ENCODE results near the gene ABCE1.

ABCE1 gene

GRCh38 chr4:145069361-145069760, 28.8 kb upstream of the ABCE1 start:
- Histone ChIP-seq H3K27ac (replicated peaks; ENCODE audit: low read length) (no peak overlapping the region), H2AK5ac (ENCODE audit: low read depth, low read length) (no peak overlapping the region), H3K14ac (ENCODE audit: low read length) (no peak overlapping the region), H3K18ac (ENCODE audit: low read length) (no peak overlapping the region), H2BK5ac (ENCODE audit: low read length) (no peak overlapping the region), H3K4me2 (ENCODE audit: insufficient read depth, low read length, poor library complexity, severe bottlenecking) (no peak overlapping the region), H3K79me1 (ENCODE audit: low read depth, low read length) (no peaks in the 10 kb centered on the region), H3K23ac (ENCODE audit: low read depth, low read length, poor library complexity) (no peak overlapping the region), H2AFZ (ENCODE audit: low read length) (no peak overlapping the region), H3K36me3 (replicated peaks in 1 of 2; ENCODE audit: control insufficient read depth in 2 of 2, insufficient read depth in 2 of 2, low read length in 2 of 2) (peaks cover 0 to 18% of the 10 kb centered on the region in 2 donors), H2BK12ac (ENCODE audit: low read length) (no peak overlapping the region), H3K4me3 (ENCODE audit: low read length in 2 of 2) (no peak overlapping the region), H3K27me3 (ENCODE audit: control insufficient read depth in 3 of 3, insufficient read depth in 3 of 3, low read depth in 1 of 3, low read length in 3 of 3) (no peaks in the 10 kb centered on the region), H4K8ac (ENCODE audit: low read depth, low read length) (no peak overlapping the region), H4K91ac (ENCODE audit: low read depth, low read length, poor library complexity) (no peak overlapping the region), H2BK15ac (ENCODE audit: low read length) (no peak overlapping the region), H3K4me1 (ENCODE audit: control insufficient read depth in 2 of 2, insufficient read depth in 1 of 2, low read depth in 1 of 2, low read length in 2 of 2) (peaks cover 0 to 16% of the 10 kb centered on the region in 2 donors), H2BK120ac (ENCODE audit: low read depth, low read length) (no peak overlapping the region), H3K4ac (ENCODE audit: low read length) (no peak overlapping the region), H3K9ac (ENCODE audit: low read depth, low read length, poor library complexity) (no peak overlapping the region), H3K9me3 (replicated peaks in 1 of 2; ENCODE audit: control insufficient read depth in 2 of 2, insufficient read depth in 1 of 2, low read depth in 1 of 2, low read length in 2 of 2) (peaks cover 0 to 14% of the 10 kb centered on the region in 2 donors)
- no peak for DNase-seq (ENCODE audit: low spot score)
- WGBS, 2 donors (ENCODE audit: extremely low coverage in 2 of 2, insufficient read length in 2 of 2, insufficient replicate concordance in 1 of 2): no CpG with 5 or more reads among the region's 3 CpGs

GRCh38 chr4:145071560-145071959, 26.6 kb upstream of the ABCE1 start:
- Histone ChIP-seq H2BK120ac (ENCODE audit: low read depth, low read length) (no peak overlapping the region), H3K9me3 (replicated peaks in 1 of 2; ENCODE audit: control insufficient read depth in 2 of 2, insufficient read depth in 1 of 2, low read depth in 1 of 2, low read length in 2 of 2) (peaks cover 0 to 16% of the 10 kb centered on the region in 2 donors), H2BK15ac (ENCODE audit: low read length) (no peak overlapping the region), H3K79me1 (ENCODE audit: low read depth, low read length) (no peaks in the 10 kb centered on the region), H3K14ac (ENCODE audit: low read length) (no peak overlapping the region), H3K27ac (replicated peaks; ENCODE audit: low read length) (no peak overlapping the region), H3K18ac (ENCODE audit: low read length) (no peak overlapping the region), H2AFZ (ENCODE audit: low read length) (no peak overlapping the region), H4K91ac (ENCODE audit: low read depth, low read length, poor library complexity) (no peak overlapping the region), H3K4me3 (ENCODE audit: low read length in 2 of 2) (no peak overlapping the region), H3K23ac (ENCODE audit: low read depth, low read length, poor library complexity) (no peak overlapping the region), H3K36me3 (replicated peaks in 1 of 2; ENCODE audit: control insufficient read depth in 2 of 2, insufficient read depth in 2 of 2, low read length in 2 of 2) (peaks cover 3 to 34% of the 10 kb centered on the region in 2 donors), H3K4ac (ENCODE audit: low read length) (no peak overlapping the region), H4K8ac (ENCODE audit: low read depth, low read length) (no peak overlapping the region), H2AK5ac (ENCODE audit: low read depth, low read length) (no peak overlapping the region), H2BK12ac (ENCODE audit: low read length) (no peak overlapping the region), H3K9ac (ENCODE audit: low read depth, low read length, poor library complexity) (no peak overlapping the region), H2BK5ac (ENCODE audit: low read length) (no peak overlapping the region), H3K4me1 (ENCODE audit: control insufficient read depth in 2 of 2, insufficient read depth in 1 of 2, low read depth in 1 of 2, low read length in 2 of 2) (peaks cover 0 to 4% of the 10 kb centered on the region in 2 donors), H3K27me3 (ENCODE audit: control insufficient read depth in 3 of 3, insufficient read depth in 3 of 3, low read depth in 1 of 3, low read length in 3 of 3) (no peaks in the 10 kb centered on the region), H3K4me2 (ENCODE audit: insufficient read depth, low read length, poor library complexity, severe bottlenecking) (no peak overlapping the region)
- no CpG with 5 or more reads among the region's 2 CpGs for WGBS, 2 donors (ENCODE audit: extremely low coverage in 2 of 2, insufficient read length in 2 of 2, insufficient replicate concordance in 1 of 2)
- no peak for DNase-seq (ENCODE audit: low spot score)

- Histone ChIP-seq H2BK120ac (ENCODE audit: low read depth, low read length) (no peak overlapping the region), H3K9ac (ENCODE audit: low read depth, low read length, poor library complexity) (no peak overlapping the region)
Observed at GRCh38 chr4:145075742-145076468, 22.2 kb upstream of the ABCE1 start.

DNA sequence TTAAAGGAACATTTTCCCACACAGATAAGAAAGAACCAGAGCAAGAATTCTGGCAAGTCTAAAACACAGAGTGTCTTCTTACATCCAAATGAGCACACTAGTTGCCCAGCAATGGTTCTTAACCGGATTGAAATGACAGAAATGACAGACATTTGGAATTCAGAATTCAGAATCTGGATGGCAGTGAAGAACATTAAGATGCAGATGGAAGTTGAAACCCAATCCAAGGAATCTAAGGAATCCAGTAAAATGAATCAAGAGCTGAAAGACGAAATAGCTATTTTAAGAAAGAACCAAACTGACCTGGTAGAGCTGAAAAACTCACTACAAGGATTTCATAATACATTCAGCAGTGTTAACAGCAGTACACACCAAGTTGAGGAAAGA, 21.6 kb upstream of the ABCE1 start:
- Histone ChIP-seq H3K27me3 (ENCODE audit: control insufficient read depth in 3 of 3, insufficient read depth in 3 of 3, low read depth in 1 of 3, low read length in 3 of 3) (no peaks in the 10 kb centered on the region), H3K9ac (ENCODE audit: low read depth, low read length, poor library complexity) (no peak overlapping the region)

More at GRCh38 chr4:145075742-145076468, 22.2 kb upstream of the ABCE1 start:
- DNase-seq (ENCODE audit: low spot score): no peak
- Histone ChIP-seq H3K79me1 (ENCODE audit: low read depth, low read length) (no peaks in the 10 kb centered on the region), H2BK12ac (ENCODE audit: low read length) (no peak overlapping the region), H4K91ac (ENCODE audit: low read depth, low read length, poor library complexity) (no peak overlapping the region), H3K4me1 (ENCODE audit: control insufficient read depth in 2 of 2, insufficient read depth in 1 of 2, low read depth in 1 of 2, low read length in 2 of 2) (no peaks in the 10 kb centered on the region), H3K36me3 (replicated peaks in 1 of 2; ENCODE audit: control insufficient read depth in 2 of 2, insufficient read depth in 2 of 2, low read length in 2 of 2) (peaks cover 3 to 50% of the 10 kb centered on the region in 2 donors), H3K4me2 (ENCODE audit: insufficient read depth, low read length, poor library complexity, severe bottlenecking) (no peak overlapping the region), H2AK5ac (ENCODE audit: low read depth, low read length) (no peak overlapping the region), H3K23ac (ENCODE audit: low read depth, low read length, poor library complexity) (no peak overlapping the region), H3K14ac (ENCODE audit: low read length) (no peak overlapping the region), H2BK5ac (ENCODE audit: low read length) (no peak overlapping the region), H3K9me3 (replicated peaks in 1 of 2; ENCODE audit: control insufficient read depth in 2 of 2, insufficient read depth in 1 of 2, low read depth in 1 of 2, low read length in 2 of 2) (peaks cover 0 to 29% of the 10 kb centered on the region in 2 donors), H2BK15ac (ENCODE audit: low read length) (no peak overlapping the region), H3K4me3 (ENCODE audit: low read length in 2 of 2) (no peak overlapping the region), H3K18ac (ENCODE audit: low read length) (no peak overlapping the region), H3K27me3 (ENCODE audit: control insufficient read depth in 3 of 3, insufficient read depth in 3 of 3, low read depth in 1 of 3, low read length in 3 of 3) (no peaks in the 10 kb centered on the region), H3K27ac (replicated peaks; ENCODE audit: low read length) (no peak overlapping the region), H2AFZ (ENCODE audit: low read length) (no peak overlapping the region), H4K8ac (ENCODE audit: low read depth, low read length) (no peak overlapping the region), H3K4ac (ENCODE audit: low read length) (no peak overlapping the region)
- no CpG with 5 or more reads among the region's 1 CpG for WGBS, 2 donors (ENCODE audit: extremely low coverage in 2 of 2, insufficient read length in 2 of 2, insufficient replicate concordance in 1 of 2)

More for the DNA sequence above, 21.6 kb upstream of the ABCE1 start:
- Histone ChIP-seq H2BK120ac (ENCODE audit: low read depth, low read length) (no peak overlapping the region), H2AFZ (ENCODE audit: low read length) (no peak overlapping the region), H2AK5ac (ENCODE audit: low read depth, low read length) (no peak overlapping the region), H4K91ac (ENCODE audit: low read depth, low read length, poor library complexity) (no peak overlapping the region), H4K8ac (ENCODE audit: low read depth, low read length) (no peak overlapping the region), H3K18ac (ENCODE audit: low read length) (no peak overlapping the region), H3K79me1 (ENCODE audit: low read depth, low read length) (no peaks in the 10 kb centered on the region), H3K4me2 (ENCODE audit: insufficient read depth, low read length, poor library complexity, severe bottlenecking) (no peak overlapping the region), H3K4me3 (ENCODE audit: low read length in 2 of 2) (no peak overlapping the region), H3K4me1 (ENCODE audit: control insufficient read depth in 2 of 2, insufficient read depth in 1 of 2, low read depth in 1 of 2, low read length in 2 of 2) (no peaks in the 10 kb centered on the region), H2BK12ac (ENCODE audit: low read length) (no peak overlapping the region), H3K36me3 (replicated peaks in 1 of 2; ENCODE audit: control insufficient read depth in 2 of 2, insufficient read depth in 2 of 2, low read length in 2 of 2) (peaks cover 3 to 55% of the 10 kb centered on the region in 2 donors), H3K9me3 (replicated peaks in 1 of 2; ENCODE audit: control insufficient read depth in 2 of 2, insufficient read depth in 1 of 2, low read depth in 1 of 2, low read length in 2 of 2) (peaks cover 0 to 28% of the 10 kb centered on the region in 2 donors), H3K14ac (ENCODE audit: low read length) (no peak overlapping the region), H2BK5ac (ENCODE audit: low read length) (no peak overlapping the region), H3K4ac (ENCODE audit: low read length) (no peak overlapping the region), H2BK15ac (ENCODE audit: low read length) (no peak overlapping the region), H3K27ac (replicated peaks; ENCODE audit: low read length) (no peak overlapping the region), H3K23ac (ENCODE audit: low read depth, low read length, poor library complexity) (no peak overlapping the region)
- no peak for DNase-seq (ENCODE audit: low spot score)
- WGBS, 2 donors (ENCODE audit: extremely low coverage in 2 of 2, insufficient read length in 2 of 2, insufficient replicate concordance in 1 of 2): no CpG with 5 or more reads among the region's 2 CpGs
